Measurements from ENCODE around the gene CGREF1.

DNA sequence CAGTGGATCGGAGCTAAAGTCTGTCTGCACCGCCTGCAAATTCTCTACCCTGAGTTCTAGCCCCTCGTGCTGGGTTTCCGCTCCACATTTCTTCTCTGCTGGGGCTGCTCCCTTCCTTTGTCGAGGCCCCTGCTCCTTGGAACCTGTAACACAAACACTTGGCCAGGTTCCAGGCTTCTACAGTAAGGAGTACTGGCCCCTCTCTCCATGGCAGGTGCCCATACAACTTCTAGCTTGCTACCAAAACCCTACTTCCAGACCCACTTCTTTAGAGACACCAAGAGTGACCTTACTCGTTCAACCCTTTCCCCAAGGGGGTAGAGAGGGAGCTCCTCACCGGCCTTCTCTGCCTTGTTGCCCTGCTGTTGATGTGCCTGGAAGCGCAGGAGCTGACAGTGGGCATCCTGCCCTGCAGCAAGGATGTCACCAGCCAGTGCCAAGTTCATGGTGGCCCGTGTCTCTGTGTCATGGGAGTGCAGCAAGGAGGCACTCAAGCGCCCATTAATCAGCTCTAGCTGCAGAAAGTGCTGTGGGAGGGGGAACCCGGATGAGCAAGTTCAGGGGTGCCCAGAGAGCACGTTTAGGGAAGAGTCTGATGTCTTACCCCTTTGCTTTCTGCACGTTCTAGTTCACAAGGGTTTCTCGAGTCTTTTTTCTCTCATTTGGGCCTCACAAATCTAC is 14.4 kb upstream of the CGREF1 start:
- TF ChIP-seq, protein P1, sequence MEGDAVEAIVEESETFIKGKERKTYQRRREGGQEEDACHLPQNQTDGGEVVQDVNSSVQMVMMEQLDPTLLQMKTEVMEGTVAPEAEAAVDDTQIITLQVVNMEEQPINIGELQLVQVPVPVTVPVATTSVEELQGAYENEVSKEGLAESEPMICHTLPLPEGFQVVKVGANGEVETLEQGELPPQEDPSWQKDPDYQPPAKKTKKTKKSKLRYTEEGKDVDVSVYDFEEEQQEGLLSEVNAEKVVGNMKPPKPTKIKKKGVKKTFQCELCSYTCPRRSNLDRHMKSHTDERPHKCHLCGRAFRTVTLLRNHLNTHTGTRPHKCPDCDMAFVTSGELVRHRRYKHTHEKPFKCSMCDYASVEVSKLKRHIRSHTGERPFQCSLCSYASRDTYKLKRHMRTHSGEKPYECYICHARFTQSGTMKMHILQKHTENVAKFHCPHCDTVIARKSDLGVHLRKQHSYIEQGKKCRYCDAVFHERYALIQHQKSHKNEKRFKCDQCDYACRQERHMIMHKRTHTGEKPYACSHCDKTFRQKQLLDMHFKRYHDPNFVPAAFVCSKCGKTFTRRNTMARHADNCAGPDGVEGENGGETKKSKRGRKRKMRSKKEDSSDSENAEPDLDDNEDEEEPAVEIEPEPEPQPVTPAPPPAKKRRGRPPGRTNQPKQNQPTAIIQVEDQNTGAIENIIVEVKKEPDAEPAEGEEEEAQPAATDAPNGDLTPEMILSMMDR (IDR thresholded peaks at IDR 0.05; ENCODE audit: insufficient read depth, low read length), result no peak
- TF ChIP-seq, protein P2, sequence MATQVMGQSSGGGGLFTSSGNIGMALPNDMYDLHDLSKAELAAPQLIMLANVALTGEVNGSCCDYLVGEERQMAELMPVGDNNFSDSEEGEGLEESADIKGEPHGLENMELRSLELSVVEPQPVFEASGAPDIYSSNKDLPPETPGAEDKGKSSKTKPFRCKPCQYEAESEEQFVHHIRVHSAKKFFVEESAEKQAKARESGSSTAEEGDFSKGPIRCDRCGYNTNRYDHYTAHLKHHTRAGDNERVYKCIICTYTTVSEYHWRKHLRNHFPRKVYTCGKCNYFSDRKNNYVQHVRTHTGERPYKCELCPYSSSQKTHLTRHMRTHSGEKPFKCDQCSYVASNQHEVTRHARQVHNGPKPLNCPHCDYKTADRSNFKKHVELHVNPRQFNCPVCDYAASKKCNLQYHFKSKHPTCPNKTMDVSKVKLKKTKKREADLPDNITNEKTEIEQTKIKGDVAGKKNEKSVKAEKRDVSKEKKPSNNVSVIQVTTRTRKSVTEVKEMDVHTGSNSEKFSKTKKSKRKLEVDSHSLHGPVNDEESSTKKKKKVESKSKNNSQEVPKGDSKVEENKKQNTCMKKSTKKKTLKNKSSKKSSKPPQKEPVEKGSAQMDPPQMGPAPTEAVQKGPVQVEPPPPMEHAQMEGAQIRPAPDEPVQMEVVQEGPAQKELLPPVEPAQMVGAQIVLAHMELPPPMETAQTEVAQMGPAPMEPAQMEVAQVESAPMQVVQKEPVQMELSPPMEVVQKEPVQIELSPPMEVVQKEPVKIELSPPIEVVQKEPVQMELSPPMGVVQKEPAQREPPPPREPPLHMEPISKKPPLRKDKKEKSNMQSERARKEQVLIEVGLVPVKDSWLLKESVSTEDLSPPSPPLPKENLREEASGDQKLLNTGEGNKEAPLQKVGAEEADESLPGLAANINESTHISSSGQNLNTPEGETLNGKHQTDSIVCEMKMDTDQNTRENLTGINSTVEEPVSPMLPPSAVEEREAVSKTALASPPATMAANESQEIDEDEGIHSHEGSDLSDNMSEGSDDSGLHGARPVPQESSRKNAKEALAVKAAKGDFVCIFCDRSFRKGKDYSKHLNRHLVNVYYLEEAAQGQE (IDR thresholded peaks at IDR 0.05; ENCODE audit: insufficient replicate concordance, low read depth), result no peak
- TF ChIP-seq POLR2AphosphoS5 (IDR thresholded peaks at IDR 0.05; ENCODE audit: low read depth) (no peak), SPI1 (IDR thresholded peaks at IDR 0.05; ENCODE audit: borderline replicate concordance, low read depth) (no peak)

All from HL-60 (cell line).